ENCODE data around the gene CERKL. TPM values are rescaled to one million over a fixed set of nuclear protein-coding genes. Genes with fewer than 3 reads are reported as not detected.

The CERKL gene
- total RNA-seq, 5 donors from 2014 or later (not counting 1 experiment from before 2014, with no cell fraction given) = 0.06 TPM; not detected in 4

DNA sequence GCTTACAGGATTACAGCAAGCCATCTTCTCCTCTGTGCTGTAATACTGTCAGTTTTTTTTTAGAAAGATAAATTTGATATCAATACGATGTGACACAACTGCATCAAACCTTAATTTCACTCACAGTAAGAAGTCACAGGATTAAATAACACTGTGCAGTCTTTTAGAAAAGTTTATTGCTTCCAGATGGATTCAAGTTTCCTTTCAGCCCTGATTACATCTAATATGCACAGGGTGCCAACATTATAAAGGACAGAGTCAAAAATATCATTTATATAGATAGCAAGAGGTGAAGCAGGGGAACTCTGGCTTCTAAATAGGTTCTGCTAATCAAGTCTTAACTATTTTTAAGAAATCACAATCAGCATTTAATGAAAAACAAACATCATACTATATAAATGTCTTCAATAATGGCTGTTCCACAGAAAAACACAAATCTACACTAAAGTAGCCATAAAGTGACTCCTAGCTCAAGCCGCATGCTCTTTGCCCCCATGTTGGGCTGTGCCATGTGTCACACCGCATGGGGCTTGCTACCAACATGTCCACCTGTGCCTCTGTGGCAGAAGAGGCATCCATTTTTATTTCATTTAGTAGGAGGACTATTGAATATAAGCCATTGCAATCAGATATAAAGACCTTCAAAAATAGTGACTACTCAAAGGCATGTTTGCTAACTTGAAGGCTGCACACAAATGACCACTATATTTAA lies 35.0 kb downstream of the CERKL start:
- CTCF ChIA-PET = interaction anchor here in 1 of 2 donors (0.5 kb wide), 1 partner anchor 1050 kb away, joined by 4 read pairs; no protein-coding TSS in a partner anchor
- POLR2A ChIA-PET = no interaction called here
- Histone ChIP-seq H3K4me1 (ENCODE audit: control insufficient read depth in 1 of 2, extremely low read depth in 1 of 2, insufficient read depth in 2 of 2, low read length in 2 of 2) (no peaks in the 10 kb centered on the region), H3K36me3 (ENCODE audit: control insufficient read depth in 2 of 2, extremely low read depth in 1 of 2, insufficient read depth in 1 of 2, low read length in 1 of 2) (no peaks in the 10 kb centered on the region), H3K4me3 (ENCODE audit: control insufficient read depth in 1 of 2, extremely low read depth in 1 of 2, low read length in 1 of 2) (no peak overlapping the region), H3K27ac (ENCODE audit: low read length) (no peak overlapping the region), H3K9me3 (no peaks in the 10 kb centered on the region), H3K27me3 (replicated peaks in 1 of 2; ENCODE audit: control insufficient read depth in 2 of 2, extremely low read depth in 1 of 2, insufficient read depth in 2 of 2, low read length in 1 of 2) (no peaks in the 10 kb centered on the region)
- no peak for ATAC-seq (replicated peaks in 1 of 4)
- no peak for DNase-seq
- H3K27me3 Mint-ChIP-seq = peaks cover 4 to 21% of the 10 kb centered on the region in 2 donors
- no CpG with 5 or more reads among the region's 3 CpGs for WGBS (ENCODE audit: insufficient coverage)
- no peak overlapping the region for H3K27ac Mint-ChIP-seq
- no peaks in the 10 kb centered on the region for H3K9me3 Mint-ChIP-seq
- H3K36me3 Mint-ChIP-seq = no peaks in the 10 kb centered on the region
- H3K4me1 Mint-ChIP-seq = no peaks in the 10 kb centered on the region
- no peak overlapping the region for H3K4me3 Mint-ChIP-seq

DNA sequence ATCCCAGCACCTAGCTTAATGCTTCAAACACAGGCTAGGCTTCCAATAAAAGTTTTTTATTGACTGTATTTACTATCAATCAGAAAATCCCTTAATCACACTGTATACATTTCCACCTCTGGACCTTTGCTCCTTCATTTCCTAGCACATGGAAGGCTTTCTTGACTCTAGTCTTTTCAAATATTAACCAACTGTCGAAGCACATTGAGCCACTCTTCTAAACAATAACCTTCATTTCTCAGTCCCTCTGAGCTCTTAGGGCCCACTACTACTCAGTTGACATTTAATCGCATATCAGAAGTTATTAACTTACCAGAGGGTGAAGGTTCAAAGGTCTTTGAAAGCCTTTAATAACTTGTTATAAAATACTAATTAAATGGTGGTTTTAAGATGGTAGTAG lies 37.4 kb downstream of the CERKL start:
- DNase-seq (no peak), ATAC-seq (replicated peaks in 1 of 4) (no peak)
- H3K36me3 Mint-ChIP-seq = no peaks in the 10 kb centered on the region
- Histone ChIP-seq H3K27me3 (replicated peaks in 1 of 2; ENCODE audit: control insufficient read depth in 2 of 2, extremely low read depth in 1 of 2, insufficient read depth in 2 of 2, low read length in 1 of 2) (no peaks in the 10 kb centered on the region), H3K4me3 (ENCODE audit: control insufficient read depth in 1 of 2, extremely low read depth in 1 of 2, low read length in 1 of 2) (no peak overlapping the region), H3K27ac (ENCODE audit: low read length) (no peak overlapping the region), H3K9me3 (no peaks in the 10 kb centered on the region), H3K4me1 (ENCODE audit: control insufficient read depth in 1 of 2, extremely low read depth in 1 of 2, insufficient read depth in 2 of 2, low read length in 2 of 2) (no peaks in the 10 kb centered on the region), H3K36me3 (ENCODE audit: control insufficient read depth in 2 of 2, extremely low read depth in 1 of 2, insufficient read depth in 1 of 2, low read length in 1 of 2) (no peaks in the 10 kb centered on the region)
- no peaks in the 10 kb centered on the region for H3K4me1 Mint-ChIP-seq
- ChIA-PET CTCF (interaction anchor here in 1 of 2 donors (0.5 kb wide), 1 partner anchor 1435 kb away, joined by 4 read pairs; no protein-coding TSS in a partner anchor), POLR2A (no interaction called here)
- peaks cover 4 to 14% of the 10 kb centered on the region in 2 donors for H3K27me3 Mint-ChIP-seq
- H3K4me3 Mint-ChIP-seq = no peak overlapping the region
- no peaks in the 10 kb centered on the region for H3K9me3 Mint-ChIP-seq
- WGBS (ENCODE audit: insufficient coverage) = no CpG with 5 or more reads among the region's 2 CpGs
- no peak overlapping the region for H3K27ac Mint-ChIP-seq

DNA sequence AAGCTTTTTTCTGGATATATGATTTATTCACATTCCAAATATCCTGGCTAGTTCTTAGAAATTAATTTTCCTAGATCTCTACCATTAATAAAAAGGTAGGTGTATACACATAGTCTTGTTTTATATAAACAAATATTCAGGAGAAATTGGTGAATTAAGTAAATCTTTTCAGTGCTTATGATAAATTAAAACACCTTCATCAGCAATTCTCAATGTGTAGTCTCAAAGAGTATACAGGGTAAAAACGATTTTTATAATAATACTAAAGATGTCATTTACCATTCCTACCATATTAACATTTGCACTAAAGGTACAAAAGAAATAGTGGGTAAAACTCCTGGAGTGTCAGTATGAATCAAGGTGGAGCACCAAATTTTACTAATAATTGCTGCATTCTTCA lies 40.2 kb downstream of the CERKL start:
- POLR2A ChIA-PET = interaction anchor here in 1 of 2 donors (0.6 to 0.7 kb wide), 2 partner anchors 9 to 1362 kb away, joined by 3 to 7 read pairs; no protein-coding TSS in a partner anchor

DNA sequence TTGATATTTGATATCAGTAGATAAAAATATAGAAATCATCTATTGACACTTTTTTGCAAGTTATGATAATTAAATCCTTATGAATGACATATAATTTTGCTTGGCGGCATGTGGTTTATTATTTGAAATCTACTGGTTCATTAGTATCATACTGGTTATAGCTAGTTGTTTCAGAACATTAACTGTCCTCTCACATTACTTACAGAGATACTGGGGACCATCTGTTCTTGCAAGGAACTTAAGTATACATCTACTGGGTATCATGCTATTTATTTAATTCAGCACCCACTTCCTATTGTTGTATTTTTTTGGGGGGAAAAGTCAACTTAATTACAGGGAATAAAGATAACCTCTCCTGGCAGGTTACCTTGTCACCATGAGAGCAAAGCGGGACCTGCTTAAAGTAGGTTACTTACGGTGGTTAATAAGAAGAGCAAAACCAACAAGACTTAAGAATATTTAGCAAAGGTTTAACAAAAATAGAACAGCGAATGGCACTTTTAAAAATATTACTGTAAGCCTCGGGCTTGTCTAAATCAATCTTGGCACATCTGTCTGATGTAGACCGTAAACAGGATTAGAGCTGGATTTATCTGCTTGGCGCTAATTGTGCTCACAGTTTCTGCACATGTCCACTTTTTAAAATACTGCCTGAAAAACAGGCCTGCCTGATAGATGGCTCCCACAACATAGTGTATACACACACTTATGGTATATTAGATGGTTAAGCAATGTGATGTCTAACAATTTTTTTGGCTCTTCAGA lies 41.8 kb downstream of the CERKL start:
- no peak overlapping the region for H3K27ac ChIP-seq (ENCODE audit: low read length)
- H3K27me3 ChIP-seq (replicated peaks in 1 of 2; ENCODE audit: control insufficient read depth in 2 of 2, extremely low read depth in 1 of 2, insufficient read depth in 2 of 2, low read length in 1 of 2) = no peaks in the 10 kb centered on the region
- DNase-seq = no peak
- no peak overlapping the region for H3K4me3 Mint-ChIP-seq
- H3K4me1 ChIP-seq (ENCODE audit: control insufficient read depth in 1 of 2, extremely low read depth in 1 of 2, insufficient read depth in 2 of 2, low read length in 2 of 2) = no peaks in the 10 kb centered on the region
- H3K27ac Mint-ChIP-seq = no peak overlapping the region
- CTCF ChIA-PET = interaction anchor here in 1 of 2 donors (0.6 kb wide), 1 partner anchor 16 kb away, joined by 7 read pairs; no protein-coding TSS in a partner anchor
- H3K36me3 ChIP-seq (ENCODE audit: control insufficient read depth in 2 of 2, extremely low read depth in 1 of 2, insufficient read depth in 1 of 2, low read length in 1 of 2) = no peaks in the 10 kb centered on the region
- H3K27me3 Mint-ChIP-seq = no peaks in the 10 kb centered on the region
- H3K9me3 Mint-ChIP-seq = no peaks in the 10 kb centered on the region
- 100% methylated on average over 4 of the region's 7 CpGs for WGBS (ENCODE audit: insufficient coverage)
- no peak overlapping the region for H3K4me3 ChIP-seq (ENCODE audit: control insufficient read depth in 1 of 2, extremely low read depth in 1 of 2, low read length in 1 of 2)
- H3K9me3 ChIP-seq = no peaks in the 10 kb centered on the region
- no peaks in the 10 kb centered on the region for H3K36me3 Mint-ChIP-seq
- ATAC-seq (replicated peaks in 1 of 4) = no peak
- POLR2A ChIA-PET = no interaction called here
- H3K4me1 Mint-ChIP-seq = no peaks in the 10 kb centered on the region

More for the DNA sequence above, 40.2 kb downstream of the CERKL start:
- no peak overlapping the region for H3K27ac ChIP-seq (ENCODE audit: low read length)
- H3K9me3 ChIP-seq = no peaks in the 10 kb centered on the region
- no peak overlapping the region for H3K4me3 ChIP-seq (ENCODE audit: control insufficient read depth in 1 of 2, extremely low read depth in 1 of 2, low read length in 1 of 2)
- H3K27me3 ChIP-seq (replicated peaks in 1 of 2; ENCODE audit: control insufficient read depth in 2 of 2, extremely low read depth in 1 of 2, insufficient read depth in 2 of 2, low read length in 1 of 2) = no peaks in the 10 kb centered on the region
- H3K4me1 ChIP-seq (ENCODE audit: control insufficient read depth in 1 of 2, extremely low read depth in 1 of 2, insufficient read depth in 2 of 2, low read length in 2 of 2) = no peaks in the 10 kb centered on the region
- Mint-ChIP-seq H3K27ac (no peak overlapping the region), H3K4me1 (no peaks in the 10 kb centered on the region), H3K27me3 (peaks cover 0 to 3% of the 10 kb centered on the region in 2 donors), H3K9me3 (no peaks in the 10 kb centered on the region), H3K4me3 (no peak overlapping the region), H3K36me3 (no peaks in the 10 kb centered on the region)
- CTCF ChIA-PET = no interaction called here
- no peaks in the 10 kb centered on the region for H3K36me3 ChIP-seq (ENCODE audit: control insufficient read depth in 2 of 2, extremely low read depth in 1 of 2, insufficient read depth in 1 of 2, low read length in 1 of 2)
- ATAC-seq (replicated peaks in 1 of 4) (no peak), DNase-seq (no peak)
- no CpG with 5 or more reads among the region's 1 CpG for whole genome bisulfite sequencing (ENCODE audit: insufficient coverage)

DNA sequence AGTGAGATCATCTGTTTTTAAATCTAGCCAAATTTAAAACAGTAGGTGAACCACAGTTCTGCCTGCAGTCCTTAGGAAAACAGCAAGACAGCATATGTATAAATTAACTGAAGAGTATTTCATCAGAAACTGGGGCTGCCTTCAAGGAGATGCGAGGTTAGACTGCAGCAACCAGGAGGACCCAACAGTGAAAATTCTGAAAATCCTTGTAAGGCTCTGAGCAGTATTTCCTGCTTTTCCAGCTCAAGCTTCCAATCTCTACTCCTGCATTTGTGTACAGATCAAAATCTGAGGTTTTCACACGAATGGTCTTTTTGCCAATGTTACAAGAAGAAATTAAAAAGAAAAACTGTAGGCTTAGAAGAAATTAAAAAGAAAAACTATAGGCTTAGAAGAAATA lies 43.7 kb downstream of the CERKL start:
- WGBS (ENCODE audit: insufficient coverage) = 67% methylated on average over 1 of the region's 2 CpGs
- DNase-seq (no peak), ATAC-seq (replicated peaks in 1 of 4) (no peak)
- Histone ChIP-seq H3K4me1 (ENCODE audit: control insufficient read depth in 1 of 2, extremely low read depth in 1 of 2, insufficient read depth in 2 of 2, low read length in 2 of 2) (peaks cover 0 to 5% of the 10 kb centered on the region in 2 experiments), H3K27ac (ENCODE audit: low read length) (no peak overlapping the region), H3K36me3 (ENCODE audit: control insufficient read depth in 2 of 2, extremely low read depth in 1 of 2, insufficient read depth in 1 of 2, low read length in 1 of 2) (no peaks in the 10 kb centered on the region), H3K4me3 (ENCODE audit: control insufficient read depth in 1 of 2, extremely low read depth in 1 of 2, low read length in 1 of 2) (no peak overlapping the region), H3K27me3 (replicated peaks in 1 of 2; ENCODE audit: control insufficient read depth in 2 of 2, extremely low read depth in 1 of 2, insufficient read depth in 2 of 2, low read length in 1 of 2) (no peaks in the 10 kb centered on the region), H3K9me3 (no peaks in the 10 kb centered on the region)
- ChIA-PET POLR2A (no interaction called here), CTCF (no interaction called here)
- Mint-ChIP-seq H3K27me3 (no peaks in the 10 kb centered on the region), H3K36me3 (no peaks in the 10 kb centered on the region), H3K27ac (no peak overlapping the region), H3K9me3 (no peaks in the 10 kb centered on the region), H3K4me1 (peaks cover 5 to 6% (median 6%) of the 10 kb centered on the region in 3 donors), H3K4me3 (no peak overlapping the region)

Data from T-cell (primary cell).